GM12801 (cell line): ENCODE data around the gene ANO9.

ENCODE experiments used
- CTCF ChIP-seq: IDR thresholded peaks from one replicate; pipeline ENCODE4 v1.5.1; 2011; ENCODE audit warnings: control low read depth; ENCODE audit not compliant: insufficient read length; ENCODE audit errors: extremely low read depth

Gene ANO9

GRCh38 chr11:369336-370018 lies 72.3 kb downstream of the ANO9 start, which contains the start of gene B4GALNT4:
B4GALNT4 (plus strand) TSS chr11:369499; CDS start chr11:369804, 305 bp downstream.
- TF ChIP-seq CTCF = no peak

- TF ChIP-seq CTCF = no peak
Observed at GRCh38 chr11:368414-369335, 73.1 kb downstream of the ANO9 start.

GRCh38 chr11:367956-368413 lies 73.8 kb downstream of the ANO9 start:
- TF ChIP-seq CTCF = no peak
